Activated naive CD8-positive, alpha-beta T cell (primary cell): ENCODE data around the gene HOXD12.

Experiments
- H3K27ac Mint-ChIP-seq: one replicate; pipeline ENCODE4 v1.8.0; 2021; ENCODE audit warnings: mixed read lengths
- H3K27me3 Mint-ChIP-seq: one replicate; pipeline ENCODE4 v1.8.0; 2021; ENCODE audit warnings: mixed read lengths
- H3K36me3 Mint-ChIP-seq: one replicate; pipeline ENCODE4 v1.8.0; 2021; ENCODE audit warnings: mixed read lengths
- H3K4me1 Mint-ChIP-seq: one replicate; pipeline ENCODE4 v1.8.0; 2021; ENCODE audit warnings: low read depth, mixed read lengths
- H3K4me3 Mint-ChIP-seq: one replicate; pipeline ENCODE4 v1.8.0; 2021; ENCODE audit warnings: mild to moderate bottlenecking, mixed read lengths
- H3K9me3 Mint-ChIP-seq: one replicate; pipeline ENCODE4 v1.8.0; 2021; ENCODE audit warnings: low read depth, mixed read lengths

HOXD12 gene

GRCh38 chr2:176099728-176100546 is at the start of gene HOXD12:
Gene HOXD12 (plus strand): TSS chr2:176099795. CDS start chr2:176099802, 7 bp downstream.
- Mint-ChIP-seq H3K4me1 (peaks cover 28% of the 10 kb centered on the region), H3K27ac (no peak within 1 kb of the TSS), H3K27me3 (peaks cover 61% of the 10 kb centered on the region), H3K36me3 (no peaks in the 10 kb centered on the region), H3K4me3 (no peak within 1 kb of the TSS), H3K9me3 (no peaks in the 10 kb centered on the region)

- H3K4me3 Mint-ChIP-seq, result no peak overlapping the region
- no peaks in the 10 kb centered on the region for H3K4me1 Mint-ChIP-seq
- H3K27ac Mint-ChIP-seq, result no peak overlapping the region
- peaks cover 32% of the 10 kb centered on the region for H3K27me3 Mint-ChIP-seq
- H3K36me3 Mint-ChIP-seq, result no peaks in the 10 kb centered on the region
- H3K9me3 Mint-ChIP-seq, result no peaks in the 10 kb centered on the region
These were observed 43.2 kb upstream of the HOXD12 start for GRCh38 chr2:176056406-176056805.

- Mint-ChIP-seq H3K27ac (no peak overlapping the region), H3K9me3 (no peaks in the 10 kb centered on the region), H3K27me3 (peaks cover 38% of the 10 kb centered on the region), H3K4me3 (no peak overlapping the region), H3K36me3 (no peaks in the 10 kb centered on the region), H3K4me1 (peaks cover 10% of the 10 kb centered on the region)
These were observed 35.6 kb upstream of the HOXD12 start for GRCh38 chr2:176063958-176064357.

GRCh38 chr2:176066645-176067588 is 32.7 kb upstream of the HOXD12 start:
- Mint-ChIP-seq H3K4me3 (peak overlapping the region; percentile 13), H3K36me3 (no peaks in the 10 kb centered on the region), H3K27ac (no peak overlapping the region), H3K27me3 (peaks cover 55% of the 10 kb centered on the region), H3K4me1 (peaks cover 10% of the 10 kb centered on the region), H3K9me3 (no peaks in the 10 kb centered on the region)

GRCh38 chr2:176067589-176068418 is 31.8 kb upstream of the HOXD12 start:
- Mint-ChIP-seq H3K9me3 (no peaks in the 10 kb centered on the region), H3K4me3 (peak overlapping the region; percentile 13), H3K4me1 (peaks cover 12% of the 10 kb centered on the region), H3K27me3 (peaks cover 52% of the 10 kb centered on the region), H3K36me3 (no peaks in the 10 kb centered on the region), H3K27ac (no peak overlapping the region)

GRCh38 chr2:176068419-176068832 is 31.2 kb upstream of the HOXD12 start:
- Mint-ChIP-seq H3K36me3 (no peaks in the 10 kb centered on the region), H3K9me3 (no peaks in the 10 kb centered on the region), H3K27ac (no peak overlapping the region), H3K27me3 (peaks cover 54% of the 10 kb centered on the region), H3K4me3 (no peak overlapping the region), H3K4me1 (peaks cover 12% of the 10 kb centered on the region)

- H3K27ac Mint-ChIP-seq, result no peak overlapping the region
- H3K27me3 Mint-ChIP-seq, result peaks cover 61% of the 10 kb centered on the region
- H3K4me3 Mint-ChIP-seq, result no peak overlapping the region
- H3K36me3 Mint-ChIP-seq, result peaks cover 3% of the 10 kb centered on the region
- H3K9me3 Mint-ChIP-seq, result peaks cover 7% of the 10 kb centered on the region
- H3K4me1 Mint-ChIP-seq, result peaks cover 11% of the 10 kb centered on the region
These were observed 28.0 kb upstream of the HOXD12 start for GRCh38 chr2:176071330-176072291.

- peaks cover 7% of the 10 kb centered on the region for H3K9me3 Mint-ChIP-seq
- H3K36me3 Mint-ChIP-seq, result peaks cover 3% of the 10 kb centered on the region
- peaks cover 11% of the 10 kb centered on the region for H3K4me1 Mint-ChIP-seq
- no peak overlapping the region for H3K4me3 Mint-ChIP-seq
- H3K27me3 Mint-ChIP-seq, result peaks cover 65% of the 10 kb centered on the region
- no peak overlapping the region for H3K27ac Mint-ChIP-seq
These were observed 27.3 kb upstream of the HOXD12 start for GRCh38 chr2:176072292-176072669.

- no peak overlapping the region for H3K27ac Mint-ChIP-seq
These were observed 26.4 kb upstream of the HOXD12 start for GRCh38 chr2:176072951-176073904.

GRCh38 chr2:176074919-176075425 is 24.6 kb upstream of the HOXD12 start:
- Mint-ChIP-seq H3K27ac (no peak overlapping the region), H3K4me1 (peaks cover 10% of the 10 kb centered on the region), H3K27me3 (peaks cover 63% of the 10 kb centered on the region), H3K4me3 (no peak overlapping the region), H3K36me3 (peaks cover 14% of the 10 kb centered on the region), H3K9me3 (peaks cover 15% of the 10 kb centered on the region)

More at GRCh38 chr2:176072951-176073904, 26.4 kb upstream of the HOXD12 start:
- Mint-ChIP-seq H3K9me3 (peaks cover 9% of the 10 kb centered on the region), H3K27me3 (peaks cover 66% of the 10 kb centered on the region), H3K4me1 (peaks cover 7% of the 10 kb centered on the region), H3K4me3 (no peak overlapping the region), H3K36me3 (peaks cover 3% of the 10 kb centered on the region)

GRCh38 chr2:176075481-176075880 is 24.1 kb upstream of the HOXD12 start:
- H3K27ac Mint-ChIP-seq, result no peak overlapping the region
- no peak overlapping the region for H3K4me3 Mint-ChIP-seq
- H3K36me3 Mint-ChIP-seq, result peaks cover 14% of the 10 kb centered on the region
- peaks cover 10% of the 10 kb centered on the region for H3K4me1 Mint-ChIP-seq
- H3K9me3 Mint-ChIP-seq, result peaks cover 15% of the 10 kb centered on the region
- H3K27me3 Mint-ChIP-seq, result peaks cover 58% of the 10 kb centered on the region

GRCh38 chr2:176076063-176076462 is 23.5 kb upstream of the HOXD12 start:
- Mint-ChIP-seq H3K27me3 (peaks cover 55% of the 10 kb centered on the region), H3K4me1 (peaks cover 10% of the 10 kb centered on the region), H3K27ac (no peak overlapping the region), H3K4me3 (no peak overlapping the region), H3K36me3 (peaks cover 14% of the 10 kb centered on the region), H3K9me3 (peaks cover 15% of the 10 kb centered on the region)
